ENCODE data around the gene N4BP2L2.
A peak's percentile ranks its signal among the peaks of the same experiment; 100 is the strongest.
"Not testable (repeated sequence)": the region's sequence is repeated elsewhere in the genome, so short reads cannot be mapped to it uniquely, and the experiment has no call there.

N4BP2L2 gene

GRCh38 chr13:32538621-32539246, at the start of gene N4BP2L2:
N4BP2L2 (minus strand) TSS chr13:32538795; CDS start chr13:32537027, 1,768 bp downstream.
- Histone ChIP-seq H3K4me3 (peak within 1 kb of the TSS; percentile 64 to 87 (median 75)), H3K27ac (peak within 1 kb of the TSS; percentile 63 to 97 (median 92))

- H3K4me3 ChIP-seq, result peak overlapping the region; percentile 60 to 81 (median 69)
- peak overlapping the region in 20 of 21 experiments; percentile 56 to 92 (median 82) for H3K27ac ChIP-seq
Observed at GRCh38 chr13:32587811-32588170, 49.2 kb upstream of the N4BP2L2 start.

- H3K4me3 ChIP-seq, result peak overlapping the region; percentile 60 to 81 (median 69)
- peak overlapping the region; percentile 18 to 92 (median 82) for H3K27ac ChIP-seq
Observed at GRCh38 chr13:32587011-32587810, 48.6 kb upstream of the N4BP2L2 start.

DNA sequence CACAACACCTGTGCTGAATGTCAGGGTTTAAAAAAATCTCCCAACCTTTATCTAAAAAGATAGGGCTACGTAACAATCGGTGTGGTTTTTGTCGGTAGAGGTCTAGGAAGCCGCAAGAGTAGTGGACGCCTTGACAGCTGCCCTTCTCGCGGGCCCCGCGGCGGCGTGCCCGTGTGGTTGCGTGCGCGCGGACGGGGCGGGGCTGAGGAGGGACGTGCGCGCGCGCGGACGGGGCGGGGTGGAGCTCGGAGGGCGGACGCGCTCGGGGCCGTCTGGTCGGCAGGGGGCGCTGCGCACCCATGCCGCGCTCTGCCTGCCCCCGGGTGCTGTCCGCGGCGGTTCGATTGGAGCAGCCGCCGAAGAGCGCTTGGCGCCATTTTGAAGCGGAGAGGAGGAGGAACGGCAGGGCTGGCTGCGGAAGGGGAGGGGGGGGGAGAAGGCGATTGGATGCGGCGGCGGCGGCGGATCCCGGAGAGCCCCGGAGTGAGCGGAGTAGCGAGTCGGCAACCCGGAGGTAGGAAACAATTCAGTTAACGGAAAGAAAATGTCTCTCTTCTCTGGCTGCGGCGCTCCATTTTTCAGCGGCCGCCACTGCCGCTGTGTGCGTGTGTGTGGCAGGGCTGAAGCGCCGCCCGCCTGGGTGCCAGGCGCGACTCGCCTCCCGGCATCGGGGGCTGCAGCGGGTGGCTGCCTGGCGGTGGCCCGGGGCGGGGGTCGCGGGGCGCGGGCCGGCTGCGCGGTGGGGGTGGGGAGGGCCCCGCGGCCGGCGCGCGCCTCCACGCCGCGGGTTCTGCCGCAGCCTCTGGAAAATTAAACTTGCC, 47.7 kb upstream of the N4BP2L2 start, which contains the start of gene PDS5B:
Gene PDS5B, plus strand, starts transcription at position 373 of the 821 bp plus-strand sequence. CDS start 62,321 bp downstream, outside the sequence.
- H3K27ac ChIP-seq, result peak within 1 kb of the TSS; percentile 66 to 92 (median 86)
- H3K4me3 ChIP-seq, result peak within 1 kb of the TSS; percentile 60 to 81 (median 69)

DNA sequence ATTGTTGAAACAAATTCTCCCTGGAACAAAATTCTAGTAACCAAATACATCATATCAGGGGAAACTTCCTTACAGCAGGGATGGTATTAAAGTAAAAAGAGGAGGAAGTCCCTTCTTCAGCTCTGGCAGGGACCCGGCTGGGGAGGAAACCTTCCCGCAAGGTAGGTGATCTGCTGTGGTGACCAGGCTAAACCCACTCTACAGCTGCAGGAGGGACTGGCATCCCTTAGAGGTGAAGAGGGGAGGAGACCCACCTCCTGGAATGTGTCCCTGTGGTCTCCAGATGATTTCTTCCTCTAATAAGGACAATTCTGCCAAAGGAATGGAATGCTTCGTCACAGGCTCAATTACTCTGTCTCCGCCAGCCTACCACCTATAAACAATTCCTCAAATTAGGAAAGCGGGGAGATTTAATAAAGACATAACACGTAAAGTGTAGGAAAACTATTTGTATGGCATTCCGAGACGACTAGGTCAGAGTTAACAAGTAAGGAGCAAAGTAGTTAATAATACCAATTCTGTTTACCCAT, 47.0 kb upstream of the N4BP2L2 start:
- Histone ChIP-seq H3K4me3 (peak overlapping the region; percentile 23 to 81 (median 67)), H3K27ac (peak overlapping the region in 18 of 21 experiments; percentile 17 to 92 (median 77))

- H3K27ac ChIP-seq, result no peak overlapping the region
Observed at GRCh38 chr13:32582991-32583390, 44.4 kb upstream of the N4BP2L2 start.

GRCh38 chr13:32582281-32582680, 43.7 kb upstream of the N4BP2L2 start:
- Histone ChIP-seq H3K4me3 (no peak overlapping the region), H3K27ac (no peak overlapping the region)

More at GRCh38 chr13:32582991-32583390, 44.4 kb upstream of the N4BP2L2 start:
- no peak overlapping the region for H3K4me3 ChIP-seq

DNA sequence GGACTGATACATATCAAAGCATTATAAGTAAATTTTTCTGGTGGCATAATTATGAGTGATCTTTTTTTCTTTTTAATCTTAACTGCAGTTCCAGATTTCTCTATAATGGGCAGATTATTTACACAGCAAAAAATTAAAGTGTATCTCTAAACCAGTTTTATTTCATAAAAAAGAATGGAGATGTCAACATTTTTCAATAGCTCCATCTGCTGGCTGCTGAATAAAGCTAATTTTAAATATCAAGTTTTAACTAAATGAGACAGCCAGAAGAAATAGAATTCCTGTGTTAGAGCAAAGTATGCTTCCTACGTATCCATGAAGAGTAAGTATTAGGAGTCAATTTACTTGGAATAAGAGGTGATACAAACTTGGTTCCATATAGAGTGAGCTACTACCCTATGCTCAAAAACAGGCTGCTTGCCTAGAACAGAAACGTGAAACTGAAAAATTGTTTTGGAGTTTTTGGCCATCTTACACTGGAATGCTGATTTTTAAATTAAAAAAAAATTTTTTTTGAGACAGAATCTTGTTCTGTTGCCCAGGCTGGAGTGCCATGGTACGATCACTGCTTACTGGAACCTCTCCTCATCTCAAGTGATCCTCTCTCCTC, 42.7 kb upstream of the N4BP2L2 start:
- H3K27ac ChIP-seq, result no peak overlapping the region
- H3K4me3 ChIP-seq, result no peak overlapping the region

- Histone ChIP-seq H3K27ac (no peak overlapping the region), H3K4me3 (no peak overlapping the region)
Observed at GRCh38 chr13:32577032-32577431, 38.4 kb upstream of the N4BP2L2 start.

GRCh38 chr13:32575687-32576086, 37.1 kb upstream of the N4BP2L2 start:
- H3K27ac ChIP-seq, H3K4me3 ChIP-seq: not testable (repeated sequence)

DNA sequence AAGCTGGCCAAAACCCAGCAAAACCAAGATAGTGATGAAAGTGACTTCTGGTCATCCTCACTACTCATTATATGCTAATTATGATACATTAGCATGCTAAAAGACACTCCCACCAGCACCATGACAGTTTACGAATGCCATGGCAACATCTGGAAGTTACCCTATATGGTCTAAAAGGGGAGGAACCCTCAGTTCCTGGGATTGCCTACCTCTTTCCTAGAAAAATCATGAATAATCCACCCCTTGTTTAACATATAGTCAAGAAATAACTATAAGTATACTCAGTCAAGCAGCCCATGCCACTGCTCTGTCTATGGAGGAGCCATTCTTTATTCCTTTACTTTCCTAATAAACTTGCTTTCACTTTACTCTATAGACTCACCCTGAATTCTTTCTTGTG, 22.2 kb upstream of the N4BP2L2 start:
- not testable (repeated sequence) for H3K27ac ChIP-seq, H3K4me3 ChIP-seq

- Histone ChIP-seq H3K4me3 (no peak overlapping the region), H3K27ac (no peak overlapping the region)
Observed at GRCh38 chr13:32555613-32556012, 17.0 kb upstream of the N4BP2L2 start.

- Histone ChIP-seq H3K4me3 (no peak overlapping the region), H3K27ac (no peak overlapping the region)
Observed at GRCh38 chr13:32553720-32554119, 15.1 kb upstream of the N4BP2L2 start.

DNA sequence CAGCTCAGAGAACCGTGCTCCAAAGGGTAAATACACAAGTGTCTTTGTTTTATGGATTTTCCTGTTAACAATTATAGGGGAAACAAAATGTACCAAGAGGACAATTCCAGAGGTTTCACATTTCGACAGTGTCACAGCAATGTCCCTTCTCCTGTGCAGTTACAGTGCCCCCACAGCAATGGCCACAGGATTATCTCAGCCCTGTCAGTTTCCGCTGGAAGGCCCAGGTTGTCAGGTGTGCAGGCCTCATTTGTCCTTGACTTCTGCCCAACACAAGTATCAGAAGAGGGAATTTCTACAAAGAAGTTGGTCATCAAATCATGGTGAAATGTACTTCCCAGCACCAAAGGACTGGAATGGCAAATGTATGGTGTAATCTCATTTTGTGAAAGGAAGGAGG, 11.2 kb upstream of the N4BP2L2 start:
- Histone ChIP-seq H3K4me3 (no peak overlapping the region), H3K27ac (no peak overlapping the region)

GRCh38 chr13:32548837-32549236, 10.2 kb upstream of the N4BP2L2 start:
- H3K27ac ChIP-seq, result no peak overlapping the region
- H3K4me3 ChIP-seq, result no peak overlapping the region

DNA sequence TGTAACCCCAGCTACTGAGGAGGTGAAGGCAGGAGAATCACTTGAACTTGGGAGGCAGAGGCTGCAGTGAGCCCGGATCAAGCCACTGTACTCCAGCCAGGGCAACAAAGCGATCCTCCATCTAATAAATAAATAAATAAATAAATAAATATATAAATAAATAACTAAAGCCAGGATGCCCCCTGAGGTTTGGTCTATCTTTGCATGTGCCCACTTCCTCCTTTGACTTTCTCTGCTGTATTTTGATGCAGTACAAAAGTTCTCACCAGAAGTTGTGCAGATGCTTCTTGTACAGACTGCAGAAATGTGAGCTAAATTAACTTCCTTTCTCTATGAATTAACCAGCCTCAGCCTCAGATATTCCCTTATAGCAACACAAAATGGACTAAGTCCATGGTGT, 6.5 kb upstream of the N4BP2L2 start:
- Histone ChIP-seq H3K4me3 (no peak overlapping the region), H3K27ac (no peak overlapping the region)

- Histone ChIP-seq H3K27ac (no peak overlapping the region), H3K4me3 (no peak overlapping the region)
Observed at GRCh38 chr13:32542221-32542620, 3.6 kb upstream of the N4BP2L2 start.

- Histone ChIP-seq H3K27ac (peak overlapping the region; percentile 63 to 97 (median 92)), H3K4me3 (peak overlapping the region; percentile 64 to 87 (median 75))
Observed at GRCh38 chr13:32538143-32538620, 413 bp downstream of the N4BP2L2 start.

- peak overlapping the region; percentile 64 to 87 (median 75) for H3K4me3 ChIP-seq
- H3K27ac ChIP-seq, result peak overlapping the region; percentile 63 to 97 (median 92)
Observed at GRCh38 chr13:32537580-32538142, 934 bp downstream of the N4BP2L2 start.

All from skin epidermis (tissue), 12 donors.